Measurements from ENCODE around the gene BORCS5.
A peak's percentile ranks its signal among the peaks of the same experiment; 100 is the strongest.
"Not testable (repeated sequence)": the region's sequence is repeated elsewhere in the genome, so short reads cannot be mapped to it uniquely, and the experiment has no call there.

Gene BORCS5

DNA sequence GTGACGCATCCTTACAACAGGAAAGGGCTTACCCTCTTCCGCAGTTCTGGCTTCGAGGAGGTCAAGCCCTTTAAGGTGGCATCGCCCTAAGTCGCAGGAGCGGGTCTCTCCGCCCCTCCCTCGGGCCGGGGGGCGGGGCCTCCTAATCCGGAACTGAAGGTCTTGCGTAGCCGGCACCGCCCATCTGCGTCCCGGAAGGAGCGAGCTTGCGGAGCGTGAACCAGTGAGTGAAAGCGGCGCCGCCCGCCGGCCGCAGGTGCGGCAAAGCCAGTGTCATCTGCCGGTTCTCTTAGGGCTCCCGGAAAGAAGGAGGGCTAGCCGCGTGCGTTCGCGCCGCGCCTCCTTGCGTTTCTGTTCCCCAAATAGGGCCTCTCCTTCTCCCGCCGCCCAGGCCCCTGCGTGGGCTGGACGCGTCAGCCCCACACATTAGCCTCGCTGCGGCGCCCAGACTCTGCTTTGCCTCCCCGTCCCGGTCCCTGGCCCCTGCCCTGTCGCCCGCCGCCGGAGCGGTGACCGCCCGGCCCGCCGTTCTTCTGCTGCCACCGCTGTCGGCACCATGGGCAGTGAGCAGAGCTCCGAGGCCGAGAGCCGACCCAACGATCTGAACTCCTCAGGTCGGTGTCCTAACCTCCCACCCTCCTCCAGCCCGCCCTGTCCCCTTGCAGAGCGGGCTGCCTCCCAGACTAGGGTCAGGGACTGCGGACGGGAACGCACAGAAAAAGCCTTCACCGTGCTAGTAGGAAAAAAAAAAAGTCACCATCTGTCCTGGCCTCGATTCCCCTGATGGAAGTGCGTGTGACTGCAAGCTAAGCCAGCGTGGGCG lies at the start of gene BORCS5:
BORCS5 (plus strand) TSS at position 183 of the 823 bp plus-strand sequence; CDS start at position 557, 374 bp downstream.
- peak; percentile 98 for DNase-seq
- peak; percentile 100 for TF ChIP-seq POLR2A (IDR thresholded peaks at IDR 0.05; ENCODE audit: low read length)
- TF ChIP-seq GATA1 (IDR thresholded peaks at IDR 0.05; ENCODE audit: low read depth, low read length), result no peak

DNA sequence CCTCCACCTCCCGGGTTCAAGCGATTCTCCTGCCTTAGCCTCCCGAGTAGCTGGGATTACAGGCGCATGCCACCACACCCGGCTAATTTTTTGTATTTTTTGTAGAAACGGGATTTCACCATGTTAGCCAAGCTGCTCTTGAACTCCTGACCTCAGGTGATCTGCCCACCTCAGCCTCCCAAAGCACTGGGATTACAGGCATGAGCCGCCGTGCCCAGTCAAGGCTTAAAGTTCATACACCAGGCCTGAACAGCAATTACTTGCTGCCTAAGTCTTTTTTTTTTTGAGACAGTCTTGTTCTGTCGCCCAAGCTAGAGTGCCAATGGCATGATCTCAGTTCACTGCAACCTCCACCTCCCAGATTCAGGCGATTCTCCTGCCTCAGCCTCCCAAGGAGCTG lies 46.2 kb upstream of the BORCS5 start:
- DNase-seq, result not testable (repeated sequence)

DNA sequence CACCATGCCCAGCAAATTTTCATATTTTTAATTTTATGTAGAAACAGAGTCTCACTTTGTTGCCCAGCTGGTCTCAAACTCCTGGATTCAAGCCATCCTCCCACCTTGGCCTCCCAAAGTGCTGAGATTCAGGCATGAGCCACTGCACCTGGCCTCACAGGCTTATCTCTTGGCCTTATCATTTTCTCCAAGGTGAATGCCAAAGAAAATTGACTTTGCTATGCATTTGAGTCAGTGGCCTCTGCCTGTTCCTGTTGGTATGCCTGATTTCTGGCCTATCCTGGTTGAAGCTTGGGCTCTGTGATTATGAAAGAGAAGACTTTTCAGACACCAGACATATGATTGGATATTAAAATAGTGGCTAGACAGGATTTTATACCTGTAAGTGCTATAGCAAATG lies 41.0 kb upstream of the BORCS5 start:
- DNase-seq, result no peak
- TF ChIP-seq POLR2A (IDR thresholded peaks at IDR 0.05; ENCODE audit: low read length), result no peak

DNA sequence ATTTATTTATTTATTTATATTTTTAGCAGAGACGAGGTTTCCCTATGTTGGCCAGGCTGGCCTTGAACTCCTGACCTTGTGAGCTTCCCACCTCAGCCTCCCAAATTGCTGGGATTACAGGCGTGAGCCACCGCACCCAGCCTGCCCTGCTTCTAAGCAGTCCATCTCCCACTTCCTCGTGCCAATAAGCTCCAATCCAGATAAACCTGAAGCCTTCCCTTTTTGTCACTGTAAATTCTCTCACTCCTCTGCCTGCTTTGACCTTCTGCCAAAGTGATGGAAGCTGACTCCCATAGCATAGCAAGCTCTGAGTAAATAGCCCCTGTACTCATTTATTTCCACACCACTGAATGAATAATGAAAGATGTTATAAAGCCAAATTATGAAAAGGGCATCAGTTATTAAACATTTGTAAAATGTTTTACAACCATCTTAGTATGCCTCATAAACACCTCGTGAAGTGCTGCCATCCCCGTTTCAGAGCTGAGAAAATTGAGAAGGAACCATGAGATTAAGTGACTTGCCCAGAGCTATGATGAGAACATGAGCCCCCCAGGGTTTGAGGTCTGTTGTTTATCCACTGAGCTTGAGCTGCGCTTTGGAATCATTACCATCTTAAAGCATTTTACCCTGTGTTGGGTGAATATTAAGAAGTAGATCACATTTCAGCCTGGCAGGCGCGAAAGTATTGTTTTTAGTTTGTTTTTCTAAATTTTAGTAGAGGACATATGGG lies 37.3 kb upstream of the BORCS5 start:
- DNase-seq, result no peak
- TF ChIP-seq POLR2A (IDR thresholded peaks at IDR 0.05; ENCODE audit: low read length) (no peak), GATA1 (IDR thresholded peaks at IDR 0.05; ENCODE audit: low read depth, low read length) (no peak)

DNA sequence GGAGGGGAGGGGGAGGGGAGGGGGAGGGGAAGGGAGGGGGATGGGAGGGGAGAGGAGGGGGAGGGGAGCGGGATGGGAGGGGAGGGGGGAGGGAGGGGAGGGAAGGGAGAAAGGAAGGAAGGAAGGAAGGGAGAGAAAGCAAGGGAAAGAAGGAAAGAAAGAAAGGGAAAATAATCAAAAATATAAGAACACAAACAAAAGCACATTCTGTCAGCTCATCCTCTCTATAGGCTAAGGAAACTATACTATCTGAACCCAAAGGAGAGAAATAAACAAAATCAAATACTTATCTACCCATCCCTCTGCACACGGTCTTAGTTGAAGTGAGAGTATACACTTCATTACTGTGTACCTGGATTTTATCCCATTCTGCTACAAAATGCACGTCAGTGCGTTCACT lies 33.8 kb upstream of the BORCS5 start:
- DNase-seq, result no peak
- no peak for TF ChIP-seq GATA1 (IDR thresholded peaks at IDR 0.05; ENCODE audit: low read depth, low read length)
- no peak for TF ChIP-seq POLR2A (IDR thresholded peaks at IDR 0.05; ENCODE audit: low read length)

DNA sequence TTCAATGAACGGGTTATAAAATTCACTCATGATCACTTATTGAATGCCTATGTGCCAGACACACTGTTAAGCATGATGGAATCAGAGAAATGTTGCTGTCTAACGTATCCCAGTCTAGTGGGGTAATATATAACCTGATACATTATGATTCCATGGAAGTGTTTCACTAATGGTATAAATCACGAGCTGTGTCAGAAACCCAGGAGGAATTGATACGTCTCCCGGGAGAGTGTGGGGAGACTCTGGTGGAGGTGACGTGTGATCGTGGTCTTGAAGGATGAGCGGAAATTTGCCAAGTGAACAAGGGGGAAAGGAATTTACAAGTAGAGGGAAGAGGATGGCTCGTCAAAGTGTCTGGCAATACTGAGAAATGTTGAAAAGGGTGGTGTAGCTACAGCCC lies 33.3 kb upstream of the BORCS5 start:
- peak in 1 of 2 experiments; percentile 6 for DNase-seq
- no peak for TF ChIP-seq POLR2A (IDR thresholded peaks at IDR 0.05; ENCODE audit: low read length)
- no peak for TF ChIP-seq GATA1 (IDR thresholded peaks at IDR 0.05; ENCODE audit: low read depth, low read length)

DNA sequence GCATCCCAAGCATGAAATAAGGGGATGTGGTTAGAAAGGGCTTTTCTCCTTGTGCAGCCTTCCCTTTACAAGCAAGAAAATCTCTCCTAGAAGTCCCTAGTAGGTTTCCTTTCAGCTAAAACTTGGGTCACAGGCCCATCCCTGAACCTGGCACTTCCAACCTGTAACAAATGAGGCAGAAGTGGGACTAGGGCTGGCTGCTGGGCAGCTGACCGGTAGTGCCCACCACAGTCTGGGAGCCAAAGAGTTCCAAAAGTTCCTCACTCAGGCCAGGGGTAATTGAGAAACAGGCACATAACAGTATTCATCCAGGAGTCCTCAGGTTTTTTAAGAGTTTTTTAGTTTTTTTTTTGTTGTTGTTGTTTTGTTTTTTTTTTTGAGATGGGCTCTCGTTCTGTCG lies 30.6 kb upstream of the BORCS5 start:
- DNase-seq, result no peak
- TF ChIP-seq GATA1 (IDR thresholded peaks at IDR 0.05; ENCODE audit: low read depth, low read length), result no peak
- no peak for TF ChIP-seq POLR2A (IDR thresholded peaks at IDR 0.05; ENCODE audit: low read length)

DNA sequence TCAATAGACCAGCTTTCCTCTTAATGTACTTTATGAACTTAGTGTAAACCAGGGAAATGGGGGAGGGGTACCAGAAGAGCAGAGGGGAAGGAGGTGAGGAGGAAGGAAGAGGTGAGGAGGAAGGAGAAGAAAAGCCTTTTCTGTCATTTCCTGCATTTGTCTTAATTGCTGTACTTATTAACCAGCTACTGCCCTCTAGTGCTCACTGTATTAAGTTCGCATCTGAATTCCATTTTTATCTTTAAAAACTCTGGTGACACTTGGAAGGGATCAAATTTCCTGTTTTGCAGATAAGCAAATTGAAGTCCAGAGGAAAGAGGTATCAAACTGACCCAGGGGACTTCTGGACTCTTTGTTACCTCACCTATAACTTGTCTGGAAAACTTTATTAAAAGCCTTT lies 29.1 kb upstream of the BORCS5 start:
- peak; percentile 72 to 82 for DNase-seq
- no peak for TF ChIP-seq GATA1 (IDR thresholded peaks at IDR 0.05; ENCODE audit: low read depth, low read length)
- no peak for TF ChIP-seq POLR2A (IDR thresholded peaks at IDR 0.05; ENCODE audit: low read length)

DNA sequence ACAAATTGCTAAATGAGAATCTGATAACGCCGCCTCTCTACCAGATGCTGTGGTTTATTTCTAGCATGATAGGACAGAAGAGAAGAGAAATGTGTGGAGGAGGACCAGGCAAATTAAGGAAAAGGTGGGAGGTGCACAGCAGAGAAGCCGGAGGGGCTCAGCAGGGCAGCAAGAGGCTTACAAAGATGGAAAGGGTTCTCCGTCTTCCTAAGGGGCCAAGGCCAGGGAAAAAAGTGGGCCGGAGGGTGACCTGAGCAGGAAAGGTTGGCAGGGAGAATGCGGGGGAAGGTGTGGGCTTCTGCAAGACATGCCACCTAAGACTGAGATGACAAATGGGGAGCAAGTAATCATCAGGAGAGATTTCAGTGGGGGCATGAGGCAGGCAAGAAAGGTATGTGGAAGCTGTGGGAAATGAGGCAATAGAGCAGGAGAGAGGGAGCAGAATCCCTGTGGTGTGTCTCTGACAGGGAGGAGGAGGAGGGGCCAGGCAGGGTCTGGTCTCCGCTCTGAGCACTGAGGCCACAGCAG lies 25.6 kb upstream of the BORCS5 start:
- no peak for DNase-seq
- no peak for TF ChIP-seq GATA1 (IDR thresholded peaks at IDR 0.05; ENCODE audit: low read depth, low read length)
- TF ChIP-seq POLR2A (IDR thresholded peaks at IDR 0.05; ENCODE audit: low read length), result no peak

DNA sequence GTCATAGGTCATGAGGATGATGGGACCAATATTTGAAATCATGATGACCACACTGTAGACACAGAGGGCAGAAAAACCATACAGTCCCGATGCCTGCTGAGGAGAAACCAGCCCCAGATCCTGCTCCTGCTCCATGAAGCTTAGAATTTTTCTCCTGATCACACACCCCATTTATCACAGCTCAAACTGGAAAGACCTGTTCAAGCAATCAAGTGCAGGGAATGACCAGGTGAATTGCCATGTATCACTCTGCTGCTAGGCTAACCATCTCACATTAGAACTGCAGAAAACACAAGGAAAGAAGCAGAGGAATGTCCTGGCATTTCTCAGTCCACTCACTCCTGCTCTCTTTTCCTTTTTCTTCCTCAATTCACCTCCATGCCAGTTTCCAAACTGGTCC lies 25.0 kb upstream of the BORCS5 start:
- TF ChIP-seq POLR2A (IDR thresholded peaks at IDR 0.05; ENCODE audit: low read length), result no peak
- no peak for TF ChIP-seq GATA1 (IDR thresholded peaks at IDR 0.05; ENCODE audit: low read depth, low read length)
- no peak for DNase-seq

DNA sequence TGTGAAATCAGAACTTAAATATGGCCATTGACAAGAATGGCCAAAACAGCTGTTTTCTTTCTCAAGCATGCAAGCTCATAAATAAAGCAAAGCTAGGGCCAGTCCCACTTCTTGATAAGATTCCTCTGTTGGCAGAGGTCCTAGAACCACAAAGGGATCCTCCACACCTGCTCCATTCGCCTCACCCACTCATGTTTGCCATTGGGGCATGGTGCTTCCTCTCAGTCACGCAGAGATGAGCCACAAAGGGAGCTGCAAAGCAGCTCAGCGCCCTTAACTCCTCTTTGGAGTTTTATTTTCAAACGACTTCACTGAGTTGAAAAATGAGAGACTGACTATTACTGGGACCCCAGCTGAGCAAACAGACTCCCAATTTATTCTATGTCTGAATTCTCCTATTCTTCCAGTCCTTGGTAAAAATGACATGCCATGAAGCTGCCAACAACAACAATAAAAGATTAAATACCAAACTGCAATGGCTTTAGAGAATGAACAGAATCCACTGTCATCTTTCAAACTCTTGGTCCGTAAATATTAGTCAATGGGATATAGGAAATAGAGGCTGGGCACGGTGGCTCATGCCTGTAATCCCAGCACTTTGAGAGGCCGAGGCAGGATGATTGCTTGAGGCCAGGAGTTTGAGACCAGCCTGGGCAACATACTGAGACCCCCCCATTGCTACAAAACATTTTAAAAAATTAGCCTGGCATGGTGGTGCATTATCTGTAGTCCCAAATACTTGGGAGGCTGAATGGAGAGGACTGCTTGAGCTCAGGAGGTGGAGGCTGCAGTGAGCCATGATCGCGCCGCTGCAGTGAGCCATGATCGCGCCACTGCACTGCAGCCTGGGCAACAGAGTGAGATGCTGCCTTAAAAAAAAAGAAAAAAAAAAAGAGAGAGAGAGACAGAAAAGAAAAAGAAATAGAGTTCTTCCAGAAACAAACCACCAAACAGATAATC lies 23.2 kb upstream of the BORCS5 start:
- no peak for TF ChIP-seq POLR2A (IDR thresholded peaks at IDR 0.05; ENCODE audit: low read length)
- no peak for DNase-seq

DNA sequence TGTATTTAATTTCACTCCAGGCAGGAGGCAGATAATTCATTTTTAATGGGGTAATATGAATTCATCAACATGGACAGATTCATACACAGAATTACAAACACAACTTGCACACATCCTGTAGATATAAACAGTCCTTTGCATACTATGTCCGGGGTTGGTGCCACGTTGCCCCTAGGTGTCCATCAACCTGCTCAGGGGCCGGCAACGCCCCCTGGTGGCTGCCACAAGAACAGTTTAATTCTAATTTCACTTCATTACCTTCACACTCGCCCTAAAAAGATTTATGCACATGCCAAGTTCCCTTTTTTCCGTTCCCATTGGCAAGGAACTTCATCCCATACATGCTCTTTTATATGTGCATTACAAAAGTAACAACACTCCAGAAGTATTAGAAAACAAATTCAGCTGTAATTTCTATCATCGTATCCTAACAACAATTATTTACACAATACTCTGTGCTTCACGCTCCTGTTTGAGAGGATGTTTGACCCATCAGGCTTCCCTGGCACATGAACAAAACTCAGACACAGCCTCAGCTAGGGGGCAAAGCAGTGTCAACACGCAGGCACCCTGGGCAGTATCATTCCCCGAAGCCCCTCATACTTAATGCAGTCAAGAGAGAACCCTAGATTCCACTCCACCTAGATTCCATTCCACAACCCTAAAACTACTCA lies 22.4 kb upstream of the BORCS5 start:
- peak; percentile 74 to 84 for DNase-seq
- no peak for TF ChIP-seq POLR2A (IDR thresholded peaks at IDR 0.05; ENCODE audit: low read length)
- TF ChIP-seq GATA1 (IDR thresholded peaks at IDR 0.05; ENCODE audit: low read depth, low read length), result no peak

DNA sequence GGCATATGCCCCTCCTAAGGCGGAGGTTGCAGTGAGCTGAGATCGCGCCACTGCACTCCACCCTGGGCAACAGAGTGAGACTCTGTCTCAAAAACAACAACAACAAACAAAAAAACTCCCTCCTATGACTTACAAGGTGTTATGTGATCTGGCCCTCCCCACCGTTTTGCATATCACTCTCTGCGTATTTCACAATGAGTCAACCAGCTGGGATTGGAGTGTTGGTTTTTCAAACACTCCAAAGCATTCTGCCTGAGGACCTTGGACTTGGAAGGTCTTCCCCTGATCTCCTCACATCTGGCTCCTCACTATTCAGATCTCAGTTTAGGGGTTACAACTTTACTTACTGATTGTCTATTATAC lies 20.8 kb upstream of the BORCS5 start:
- no peak for DNase-seq
- TF ChIP-seq GATA1 (IDR thresholded peaks at IDR 0.05; ENCODE audit: low read depth, low read length) (no peak), POLR2A (IDR thresholded peaks at IDR 0.05; ENCODE audit: low read length) (no peak)
